ENCODE results near the gene ANKRD18B. TPM values are rescaled to one million over a fixed set of nuclear protein-coding genes. Genes with fewer than 3 reads are reported as not detected.
"Not testable (repeated sequence)": the region's sequence is repeated elsewhere in the genome, so short reads cannot be mapped to it uniquely, and the experiment has no call there.

The ANKRD18B gene
- total RNA-seq, 4 donors from 2014 or later = 0.59 to 12.4 (median 1.5) TPM

DNA sequence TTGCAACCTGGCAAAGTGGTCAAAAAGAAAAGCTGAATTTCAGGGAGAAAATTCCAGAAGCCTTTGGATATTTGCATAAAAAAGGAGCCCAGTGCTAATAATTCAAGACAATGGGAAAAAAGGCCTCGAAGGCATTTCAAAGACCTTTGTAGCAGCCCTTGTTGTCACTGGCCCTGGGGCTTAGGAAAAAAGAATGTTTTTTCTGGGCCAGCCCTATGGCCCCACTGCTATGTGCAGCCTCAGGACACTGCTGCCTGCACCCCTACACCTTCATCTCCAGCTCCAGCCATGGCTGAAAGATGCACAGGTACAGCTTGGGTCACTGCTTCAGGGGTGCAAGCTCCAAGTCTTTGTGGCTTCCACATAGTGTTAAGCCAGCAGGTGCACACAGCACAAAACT lies 62.1 kb downstream of the ANKRD18B start:
- H3K27ac ChIP-seq; H3K4me1 ChIP-seq; H3K9me3 ChIP-seq; H3K36me3 ChIP-seq; intact Hi-C loops (cut with DNase I); H3K4me3 ChIP-seq (replicated peaks in 1 of 3); H3K27me3 ChIP-seq; DNase-seq: not testable (repeated sequence)
- 20 to 91% methylated on average over 1 of the region's 1 CpG for WGBS, 2 donors

DNA sequence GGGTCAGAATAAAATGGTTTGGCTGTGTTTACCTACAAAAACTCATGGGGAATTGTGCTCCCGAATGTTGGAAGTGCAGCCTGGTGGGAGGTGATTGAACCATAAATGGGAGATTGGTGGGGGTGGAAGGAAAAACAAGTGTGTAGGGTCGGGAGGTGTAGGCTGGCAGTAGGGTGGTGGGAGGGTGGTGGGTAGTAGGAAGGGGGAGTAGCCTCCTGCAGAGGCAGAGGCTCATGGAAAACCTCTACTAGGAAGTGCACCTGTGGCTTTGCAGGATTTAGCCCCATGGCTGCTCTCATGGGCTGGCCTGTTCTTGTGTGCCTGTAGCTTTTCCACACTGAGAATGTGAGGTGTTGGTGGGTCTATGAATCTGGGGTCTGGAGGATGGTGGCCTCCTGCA lies 63.7 kb downstream of the ANKRD18B start:
- DNase-seq; H3K27ac ChIP-seq; H3K4me1 ChIP-seq; intact Hi-C loops (cut with DNase I); H3K4me3 ChIP-seq (replicated peaks in 1 of 3); H3K27me3 ChIP-seq; H3K9me3 ChIP-seq; H3K36me3 ChIP-seq: not testable (repeated sequence)
- 0 to 40% methylated on average over 1 of the region's 2 CpGs for WGBS, 2 donors

DNA sequence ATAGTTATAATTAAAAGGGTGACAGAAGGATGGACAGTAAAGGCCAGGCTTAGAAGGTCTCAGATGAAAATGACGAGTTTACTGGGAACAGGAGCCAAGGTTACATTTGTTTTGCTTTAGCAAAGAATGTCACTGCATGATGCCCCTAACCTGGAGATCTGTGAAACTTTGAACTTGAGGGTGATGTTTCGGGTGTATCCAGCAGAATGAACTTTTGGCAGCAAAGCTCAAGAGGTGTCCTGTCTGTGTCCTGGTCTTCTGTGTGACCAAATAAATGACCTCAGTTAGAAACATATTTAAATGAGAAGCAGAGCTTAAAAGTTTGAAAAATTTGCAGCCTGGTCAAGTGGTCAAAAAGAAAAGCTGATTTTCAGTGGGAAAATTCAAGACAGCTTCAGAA lies 64.8 kb downstream of the ANKRD18B start:
- H3K9me3 ChIP-seq; DNase-seq; H3K27ac ChIP-seq; intact Hi-C loops (cut with DNase I); H3K36me3 ChIP-seq; H3K4me3 ChIP-seq (replicated peaks in 1 of 3); H3K27me3 ChIP-seq; H3K4me1 ChIP-seq: not testable (repeated sequence)
- 92 to 100% methylated on average over 1 of the region's 2 CpGs for WGBS, 2 donors

DNA sequence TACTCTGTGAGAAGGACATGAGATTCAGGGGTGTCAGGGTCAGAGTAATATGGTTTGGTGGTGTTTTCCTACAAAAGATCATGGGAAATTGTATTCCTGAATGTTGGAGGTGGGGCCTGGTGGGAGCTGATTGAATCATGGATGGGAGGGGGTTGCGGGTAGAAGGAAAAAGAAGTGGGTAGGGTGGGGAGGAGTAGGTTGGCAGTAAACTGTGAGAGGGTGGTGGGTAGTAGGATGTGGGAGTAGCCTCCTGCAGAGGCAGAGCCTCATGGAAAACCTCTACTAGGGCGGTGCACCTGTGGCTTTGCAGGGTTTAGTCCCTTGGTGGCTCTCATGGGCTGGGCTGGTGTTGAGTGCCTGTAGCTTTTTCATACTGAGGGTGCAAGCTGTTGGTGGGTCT lies 66.8 kb downstream of the ANKRD18B start:
- H3K4me1 ChIP-seq; intact Hi-C loops (cut with DNase I); H3K27me3 ChIP-seq; H3K27ac ChIP-seq; H3K36me3 ChIP-seq; DNase-seq; H3K9me3 ChIP-seq; H3K4me3 ChIP-seq (replicated peaks in 1 of 3): not testable (repeated sequence)
- 93 to 98% methylated on average over 2 of the region's 2 CpGs for WGBS, 2 donors

DNA sequence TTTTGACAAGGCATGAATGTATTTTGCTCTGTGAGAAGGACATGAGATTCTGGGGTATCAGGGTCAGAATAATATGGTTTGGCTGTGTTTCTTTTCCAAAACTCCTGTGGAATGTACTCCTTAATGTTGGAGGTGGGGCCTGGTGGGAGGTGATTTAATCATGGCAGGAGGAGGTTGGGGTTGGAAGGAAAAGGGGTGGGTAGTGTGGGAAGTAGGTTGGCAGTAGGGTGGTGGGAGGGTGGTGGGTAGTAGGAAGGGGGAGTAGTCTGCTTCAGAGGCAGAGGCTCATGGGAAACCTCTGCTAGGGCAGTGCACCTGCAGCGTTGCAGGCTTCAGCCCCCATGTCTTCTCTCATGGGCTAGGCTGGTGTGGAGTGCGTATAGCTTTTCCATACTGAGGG lies 72.9 kb downstream of the ANKRD18B start:
- 96 to 100% methylated on average over 2 of the region's 2 CpGs for WGBS, 2 donors
- H3K4me1 ChIP-seq; H3K9me3 ChIP-seq; DNase-seq; H3K27ac ChIP-seq; intact Hi-C loops (cut with DNase I); H3K27me3 ChIP-seq; H3K36me3 ChIP-seq; H3K4me3 ChIP-seq (replicated peaks in 1 of 3): not testable (repeated sequence)

DNA sequence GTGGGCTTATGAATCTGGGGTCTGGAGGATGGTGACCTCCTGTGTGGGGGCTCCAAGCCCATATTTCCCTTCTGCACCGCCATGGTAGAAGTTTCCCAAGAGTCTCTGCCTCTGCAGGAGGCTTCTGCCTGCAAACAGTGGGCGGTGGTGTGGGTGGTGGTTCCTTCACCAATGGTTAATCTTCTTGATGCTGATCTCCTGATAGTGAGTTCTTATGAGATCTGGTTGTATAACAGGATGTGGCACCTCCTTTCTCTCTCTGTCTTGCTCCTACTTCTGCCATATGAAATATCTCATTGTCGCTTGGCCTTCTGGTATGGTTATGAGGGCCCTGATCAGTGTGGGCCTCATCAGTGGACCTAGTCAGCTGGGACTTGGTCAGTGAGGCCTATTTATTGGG lies 73.3 kb downstream of the ANKRD18B start:
- H3K36me3 ChIP-seq; H3K4me1 ChIP-seq; DNase-seq; H3K9me3 ChIP-seq; H3K4me3 ChIP-seq (replicated peaks in 1 of 3); intact Hi-C loops (cut with DNase I); H3K27ac ChIP-seq; H3K27me3 ChIP-seq: not testable (repeated sequence)
- WGBS, 2 donors = 62 to 88% methylated on average over 3 of the region's 3 CpGs

DNA sequence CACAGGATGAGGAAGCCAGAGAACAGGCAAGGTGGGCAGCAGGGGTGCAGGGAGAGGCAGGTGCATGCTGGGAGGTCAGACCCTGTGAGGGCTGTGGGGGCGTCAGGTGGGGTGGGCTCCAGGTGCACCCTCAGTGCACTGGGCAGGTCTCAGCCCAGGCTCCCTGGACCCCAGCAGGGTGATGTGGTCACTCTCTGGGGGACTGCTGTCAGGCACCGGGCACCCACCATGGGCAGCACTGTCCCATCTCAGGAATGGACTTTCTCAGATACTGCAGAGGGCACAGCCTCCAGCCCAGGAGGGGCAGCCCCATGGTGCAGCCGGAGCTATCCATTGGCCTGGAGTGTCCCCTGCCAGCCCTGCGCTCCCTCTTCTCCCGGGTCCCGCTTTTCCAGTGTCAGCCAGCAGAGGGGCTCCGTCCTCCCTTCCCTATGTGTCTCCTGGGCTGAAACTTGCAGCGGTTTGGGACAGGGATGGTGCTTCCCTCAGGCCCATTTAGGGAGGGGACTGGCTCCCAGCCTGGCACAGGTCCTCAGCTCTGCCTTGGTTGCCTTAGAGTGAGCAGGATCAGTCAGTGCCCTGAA lies 74.8 kb downstream of the ANKRD18B start:
- H3K36me3 ChIP-seq; H3K27me3 ChIP-seq; H3K4me3 ChIP-seq (replicated peaks in 1 of 3); intact Hi-C loops (cut with DNase I); DNase-seq; H3K9me3 ChIP-seq; H3K27ac ChIP-seq; H3K4me1 ChIP-seq: not testable (repeated sequence)
- 81 to 94% methylated on average over 3 to 6 of the region's 8 CpGs for WGBS, 2 donors

DNA sequence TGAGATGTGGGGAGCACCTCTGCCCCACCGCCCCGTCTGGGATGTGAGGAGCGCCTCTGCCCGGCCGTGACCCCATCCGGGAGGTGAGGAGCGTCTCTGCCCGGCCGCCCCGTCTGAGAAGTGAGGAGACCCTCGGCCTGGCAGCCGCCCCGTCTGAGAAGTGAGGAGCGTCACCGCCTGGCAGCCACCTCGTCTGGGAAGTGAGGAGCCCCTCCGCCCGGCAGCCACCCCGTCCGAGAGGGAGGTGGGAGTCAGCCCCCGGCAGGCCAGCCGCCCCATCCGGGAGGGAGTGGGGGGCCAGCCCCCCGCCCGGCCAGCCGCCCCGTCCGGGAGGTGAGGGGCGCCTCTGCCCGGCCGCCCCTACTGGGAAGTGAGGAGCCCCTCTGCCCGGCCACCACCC lies 76.9 kb downstream of the ANKRD18B start:
- H3K4me1 ChIP-seq; H3K4me3 ChIP-seq (replicated peaks in 1 of 3); intact Hi-C loops (cut with DNase I); H3K36me3 ChIP-seq; H3K27me3 ChIP-seq; H3K9me3 ChIP-seq; DNase-seq; H3K27ac ChIP-seq: not testable (repeated sequence)
- WGBS, 2 donors = 95% methylated on average over 18 of the region's 32 CpGs; no CpG with 5 or more reads in 1 of the 2 donors

DNA sequence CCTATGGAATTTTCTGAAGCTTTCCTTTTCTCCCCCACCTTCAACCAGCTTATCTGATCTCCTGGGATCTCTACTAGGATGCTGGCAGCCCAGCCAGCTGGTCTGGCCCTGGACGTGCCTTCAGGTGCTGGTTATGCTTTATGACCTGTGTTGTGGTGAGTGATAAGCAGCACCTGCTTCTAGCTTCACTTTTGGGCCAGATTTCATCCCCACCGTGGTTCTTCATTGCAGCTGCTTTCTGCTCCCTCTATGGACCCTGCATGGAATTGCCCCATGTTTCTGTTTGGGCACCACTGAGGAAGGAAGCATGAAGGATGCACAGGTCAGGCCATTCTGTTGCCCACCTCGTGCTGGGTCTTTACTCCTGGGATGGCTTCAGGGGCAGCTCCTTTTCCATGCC lies 80.2 kb downstream of the ANKRD18B start:
- H3K4me3 ChIP-seq (replicated peaks in 1 of 3); intact Hi-C loops (cut with DNase I); H3K27ac ChIP-seq; H3K36me3 ChIP-seq; H3K9me3 ChIP-seq; H3K4me1 ChIP-seq; H3K27me3 ChIP-seq: not testable (repeated sequence)
- peak; percentile 15 to 29 for DNase-seq
- TF ChIP-seq, protein P1, sequence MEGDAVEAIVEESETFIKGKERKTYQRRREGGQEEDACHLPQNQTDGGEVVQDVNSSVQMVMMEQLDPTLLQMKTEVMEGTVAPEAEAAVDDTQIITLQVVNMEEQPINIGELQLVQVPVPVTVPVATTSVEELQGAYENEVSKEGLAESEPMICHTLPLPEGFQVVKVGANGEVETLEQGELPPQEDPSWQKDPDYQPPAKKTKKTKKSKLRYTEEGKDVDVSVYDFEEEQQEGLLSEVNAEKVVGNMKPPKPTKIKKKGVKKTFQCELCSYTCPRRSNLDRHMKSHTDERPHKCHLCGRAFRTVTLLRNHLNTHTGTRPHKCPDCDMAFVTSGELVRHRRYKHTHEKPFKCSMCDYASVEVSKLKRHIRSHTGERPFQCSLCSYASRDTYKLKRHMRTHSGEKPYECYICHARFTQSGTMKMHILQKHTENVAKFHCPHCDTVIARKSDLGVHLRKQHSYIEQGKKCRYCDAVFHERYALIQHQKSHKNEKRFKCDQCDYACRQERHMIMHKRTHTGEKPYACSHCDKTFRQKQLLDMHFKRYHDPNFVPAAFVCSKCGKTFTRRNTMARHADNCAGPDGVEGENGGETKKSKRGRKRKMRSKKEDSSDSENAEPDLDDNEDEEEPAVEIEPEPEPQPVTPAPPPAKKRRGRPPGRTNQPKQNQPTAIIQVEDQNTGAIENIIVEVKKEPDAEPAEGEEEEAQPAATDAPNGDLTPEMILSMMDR (IDR thresholded peaks at IDR 0.05) = peak in 3 of 6 experiments; percentile 30 to 44 (median 35)
- 27 to 37% methylated on average over 3 of the region's 3 CpGs for WGBS, 2 donors

DNA sequence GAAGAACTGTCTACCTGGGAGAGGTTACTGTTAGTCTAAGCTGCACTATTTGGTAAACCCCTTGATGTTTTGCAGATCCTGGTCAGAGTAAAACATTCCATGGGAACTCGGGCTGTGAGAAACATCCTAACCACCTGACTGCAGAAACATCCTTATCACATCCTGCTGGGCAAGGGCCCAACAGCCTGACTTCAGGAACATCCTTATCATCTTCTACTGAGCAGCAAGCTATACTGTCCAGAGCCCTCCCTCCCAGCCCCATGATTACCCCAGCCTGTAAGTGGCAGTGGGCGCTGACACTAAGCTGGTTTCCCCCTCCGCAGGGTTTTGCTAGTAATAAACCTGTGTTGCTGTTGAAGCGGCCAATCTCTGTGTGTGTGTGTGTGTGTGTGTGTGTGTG lies 80.9 kb downstream of the ANKRD18B start:
- H3K4me1 ChIP-seq; intact Hi-C loops (cut with DNase I); H3K27me3 ChIP-seq; H3K9me3 ChIP-seq; H3K36me3 ChIP-seq; H3K27ac ChIP-seq; H3K4me3 ChIP-seq (replicated peaks in 1 of 3); DNase-seq: not testable (repeated sequence)
- 62 to 78% methylated on average over 3 of the region's 4 CpGs for WGBS, 2 donors
